Mammary epithelial cell (primary cell): ENCODE measurements around the gene ZNF316.

Experiments
- CTCF ChIP-seq, 2 donors: IDR thresholded peaks in 1 of 2; conservative IDR thresholded peaks in 1 of 2; 2 replicates each; pipeline ENCODE4 v1.5.1; 2011 to 2012; ENCODE audit warnings: inconsistent platforms in 2 of 2, low read length in 2 of 2, mild to moderate bottlenecking in 2 of 2, control low read depth in 1 of 2, low read depth in 1 of 2; ENCODE audit not compliant: insufficient read depth in 1 of 2; ENCODE audit errors: extremely low read depth in 1 of 2
- EZH2 ChIP-seq: IDR thresholded peaks from 2 replicates; pipeline ENCODE4 v1.6.1; 2012; ENCODE audit warnings: low read length, inconsistent platforms, borderline replicate concordance

- no peak for TF ChIP-seq CTCF (conservative IDR thresholded peaks at IDR 0.05 in 1 of 2, IDR thresholded peaks at IDR 0.05 in 1 of 2; ENCODE audit: extremely low read depth in 1 of 2, insufficient read depth in 1 of 2, low read depth in 1 of 2, low read length in 2 of 2)
- no peak for TF ChIP-seq EZH2
Measured at GRCh38 chr7:6646465-6646864, 9.3 kb downstream of the ZNF316 start.
